Stimulated activated naive B cell treated with anti-CD40 and anti-IgM and Interleukin-4, amounts not matched to agents 10 μg/mL and 1 μg/mL and 100 μg/mL, for 72 hours (primary cell): Measurements from ENCODE around the gene MVB12B.
"Not testable (repeated sequence)": the region's sequence is repeated elsewhere in the genome, so short reads cannot be mapped to it uniquely, and the experiment has no call there.

Source experiments
- ATAC-seq, 2 donors: fragments of 150-1000 bp; cut with Tn5 transposase; replicated peaks; 2 replicates each; pipeline ENCODE4 v1.10.0; 2021; ENCODE audit warnings: moderate library complexity in 1 of 2
- DNase-seq: peaks from one replicate; pipeline ENCODE4 v3.0.0; 2021
- H3K27ac Mint-ChIP-seq: one replicate; pipeline ENCODE4 v1.8.0; 2022; ENCODE audit warnings: mild to moderate bottlenecking, mixed read lengths
- H3K27me3 Mint-ChIP-seq, 2 donors: one replicate each; pipeline ENCODE4 v1.8.0; 2022; ENCODE audit warnings: mixed read lengths in 2 of 2
- H3K36me3 Mint-ChIP-seq, 2 donors: one replicate each; pipeline ENCODE4 v1.8.0; 2022; ENCODE audit warnings: mixed read lengths in 2 of 2, mild to moderate bottlenecking in 1 of 2
- H3K4me1 Mint-ChIP-seq, 2 donors: one replicate each; pipeline ENCODE4 v1.8.0; 2022; ENCODE audit warnings: mixed read lengths in 2 of 2, mild to moderate bottlenecking in 1 of 2
- H3K4me3 Mint-ChIP-seq, 2 donors: one replicate each; pipeline ENCODE4 v1.8.0; 2022; ENCODE audit warnings: mild to moderate bottlenecking in 2 of 2, mixed read lengths in 2 of 2, moderate library complexity in 1 of 2
- H3K9me3 Mint-ChIP-seq, 2 donors: one replicate each; pipeline ENCODE4 v1.8.0; 2022; ENCODE audit warnings: mixed read lengths in 2 of 2, mild to moderate bottlenecking in 1 of 2

The MVB12B gene

GRCh38 chr9:126326228-126327005, at the start of gene MVB12B:
Gene MVB12B, plus strand, starts transcription at chr9:126326829. Its CDS starts 101 bp downstream, at chr9:126326930.
- H3K4me3 Mint-ChIP-seq, result peak within 1 kb of the TSS; percentile 85 to 89
- peak within 1 kb of the TSS; percentile 90 for H3K27ac Mint-ChIP-seq
- peaks cover 0 to 1% of the 10 kb centered on the region in 2 donors for H3K36me3 Mint-ChIP-seq
- DNase-seq, result no peak
- peak; percentile 62 to 71 for ATAC-seq
- H3K9me3 Mint-ChIP-seq, result no peaks in the 10 kb centered on the region
- H3K27me3 Mint-ChIP-seq, result peaks cover 6 to 8% of the 10 kb centered on the region in 2 donors
- H3K4me1 Mint-ChIP-seq, result peaks cover 14 to 35% of the 10 kb centered on the region in 2 donors

- no peak for DNase-seq
- peaks cover 10 to 13% of the 10 kb centered on the region in 2 donors for H3K27me3 Mint-ChIP-seq
- peaks cover 0 to 2% of the 10 kb centered on the region in 2 donors for H3K9me3 Mint-ChIP-seq
- no peak overlapping the region for H3K4me3 Mint-ChIP-seq
- H3K36me3 Mint-ChIP-seq, result no peaks in the 10 kb centered on the region
- ATAC-seq, result no peak
- H3K27ac Mint-ChIP-seq, result no peak overlapping the region
- H3K4me1 Mint-ChIP-seq, result no peaks in the 10 kb centered on the region
These were observed 42.7 kb upstream of the MVB12B start for GRCh38 chr9:126283799-126284465.

GRCh38 chr9:126285652-126286051, 41.0 kb upstream of the MVB12B start:
- not testable (repeated sequence) for H3K27ac Mint-ChIP-seq, DNase-seq, H3K36me3 Mint-ChIP-seq, ATAC-seq, H3K4me3 Mint-ChIP-seq, H3K9me3 Mint-ChIP-seq, H3K4me1 Mint-ChIP-seq, H3K27me3 Mint-ChIP-seq

- Mint-ChIP-seq H3K4me3 (no peak overlapping the region), H3K4me1 (no peaks in the 10 kb centered on the region), H3K9me3 (peaks cover 0 to 2% of the 10 kb centered on the region in 2 donors), H3K36me3 (no peaks in the 10 kb centered on the region), H3K27me3 (peaks cover 9 to 17% of the 10 kb centered on the region in 2 donors), H3K27ac (no peak overlapping the region)
- no peak for ATAC-seq
- no peak for DNase-seq
These were observed 39.3 kb upstream of the MVB12B start for GRCh38 chr9:126287166-126287866.

GRCh38 chr9:126290871-126291270, 35.8 kb upstream of the MVB12B start:
- no peaks in the 10 kb centered on the region for H3K36me3 Mint-ChIP-seq
- H3K27me3 Mint-ChIP-seq, result peaks cover 24 to 29% of the 10 kb centered on the region in 2 donors
- ATAC-seq, result no peak
- no peaks in the 10 kb centered on the region for H3K4me1 Mint-ChIP-seq
- H3K9me3 Mint-ChIP-seq, result no peaks in the 10 kb centered on the region
- no peak overlapping the region for H3K27ac Mint-ChIP-seq
- no peak overlapping the region for H3K4me3 Mint-ChIP-seq
- no peak for DNase-seq

- no peak for DNase-seq
- Mint-ChIP-seq H3K4me3 (no peak overlapping the region), H3K27me3 (peaks cover 30 to 35% of the 10 kb centered on the region in 2 donors), H3K36me3 (no peaks in the 10 kb centered on the region), H3K9me3 (no peaks in the 10 kb centered on the region), H3K27ac (no peak overlapping the region), H3K4me1 (no peaks in the 10 kb centered on the region)
- no peak for ATAC-seq
These were observed 34.7 kb upstream of the MVB12B start for GRCh38 chr9:126291925-126292324.

- Mint-ChIP-seq H3K27ac (no peak overlapping the region), H3K4me3 (no peak overlapping the region), H3K9me3 (no peaks in the 10 kb centered on the region), H3K27me3 (peaks cover 30 to 35% of the 10 kb centered on the region in 2 donors), H3K4me1 (no peaks in the 10 kb centered on the region), H3K36me3 (no peaks in the 10 kb centered on the region)
- ATAC-seq, result no peak
- DNase-seq, result no peak
These were observed 33.7 kb upstream of the MVB12B start for GRCh38 chr9:126292736-126293521.

- Mint-ChIP-seq H3K9me3 (no peaks in the 10 kb centered on the region), H3K27me3 (peaks cover 31 to 35% of the 10 kb centered on the region in 2 donors), H3K36me3 (no peaks in the 10 kb centered on the region), H3K4me3 (no peak overlapping the region), H3K27ac (no peak overlapping the region), H3K4me1 (no peaks in the 10 kb centered on the region)
- DNase-seq (no peak), ATAC-seq (peak; percentile 14 to 20)
These were observed 33.1 kb upstream of the MVB12B start for GRCh38 chr9:126293522-126293889.

GRCh38 chr9:126294331-126295081, 32.1 kb upstream of the MVB12B start:
- DNase-seq (no peak), ATAC-seq (no peak)
- Mint-ChIP-seq H3K36me3 (no peaks in the 10 kb centered on the region), H3K9me3 (no peaks in the 10 kb centered on the region), H3K27ac (no peak overlapping the region), H3K27me3 (peaks cover 33 to 35% of the 10 kb centered on the region in 2 donors), H3K4me3 (no peak overlapping the region), H3K4me1 (no peaks in the 10 kb centered on the region)

- H3K27me3 Mint-ChIP-seq, result peaks cover 33 to 35% of the 10 kb centered on the region in 2 donors
- ATAC-seq, result peak in 1 of 2 donors; percentile 23
- no peak overlapping the region for H3K4me3 Mint-ChIP-seq
- no peak for DNase-seq
- H3K27ac Mint-ChIP-seq, result no peak overlapping the region
- H3K9me3 Mint-ChIP-seq, result no peaks in the 10 kb centered on the region
- H3K36me3 Mint-ChIP-seq, result no peaks in the 10 kb centered on the region
- H3K4me1 Mint-ChIP-seq, result no peaks in the 10 kb centered on the region
These were observed 31.5 kb upstream of the MVB12B start for GRCh38 chr9:126295082-126295477.

- Mint-ChIP-seq H3K9me3 (no peaks in the 10 kb centered on the region), H3K36me3 (no peaks in the 10 kb centered on the region), H3K4me3 (no peak overlapping the region), H3K27me3 (peaks cover 33 to 35% of the 10 kb centered on the region in 2 donors), H3K4me1 (no peaks in the 10 kb centered on the region), H3K27ac (no peak overlapping the region)
- DNase-seq, result no peak
- ATAC-seq, result no peak
These were observed 31.1 kb upstream of the MVB12B start for GRCh38 chr9:126295516-126295915.

- Mint-ChIP-seq H3K4me1 (no peaks in the 10 kb centered on the region), H3K9me3 (no peaks in the 10 kb centered on the region), H3K4me3 (no peak overlapping the region), H3K27ac (peak overlapping the region; percentile 33), H3K36me3 (no peaks in the 10 kb centered on the region), H3K27me3 (peaks cover 33 to 34% of the 10 kb centered on the region in 2 donors)
- DNase-seq, result no peak
- no peak for ATAC-seq
These were observed 30.6 kb upstream of the MVB12B start for GRCh38 chr9:126295936-126296600.

GRCh38 chr9:126296687-126297086, 29.9 kb upstream of the MVB12B start:
- H3K27ac Mint-ChIP-seq, result no peak overlapping the region

More at GRCh38 chr9:126296687-126297086, 29.9 kb upstream of the MVB12B start:
- Mint-ChIP-seq H3K27me3 (peaks cover 29 to 33% of the 10 kb centered on the region in 2 donors), H3K36me3 (no peaks in the 10 kb centered on the region), H3K9me3 (no peaks in the 10 kb centered on the region), H3K4me1 (no peaks in the 10 kb centered on the region), H3K4me3 (no peak overlapping the region)
- no peak for DNase-seq
- no peak for ATAC-seq
